Caco-2 (cell line): ENCODE measurements around the gene PDE10A. TPM values are rescaled to one million over a fixed set of nuclear protein-coding genes. Genes with fewer than 3 reads are reported as not detected.

Source experiments
- BruUV-seq: library from RNA; stranded (reverse); fragments of 400-500 nt; replicated peaks from 2 replicates; lab custom pipeline; 2021; lab: Mats Ljungman, UMichigan
- CTCF ChIA-PET: fragments of 300-600 bp; sonication (Branson Sonifier 250); formaldehyde crosslinking; loops from one replicate; lab custom pipeline; 2022; ENCODE audit warnings: antibody characterized with exemption; lab: Charles Lee
- POLR2A ChIA-PET: fragments of 300-600 bp; sonication (Branson Sonifier 250); formaldehyde crosslinking; loops from one replicate; lab custom pipeline; 2022; ENCODE audit warnings: antibody characterized with exemption; lab: Charles Lee
- DNase-seq, 2 experiments: peaks; one replicate each; pipeline versions ENCODE4 v3.0.0 to v3.0.0-alpha.2; 2020 to 2022
- H3K27me3 ChIP-seq: replicated peaks from 2 replicates; pipeline ENCODE4 v1.6.0; 2011; ENCODE audit warnings: low read length; ENCODE audit not compliant: control insufficient read depth, insufficient read depth
- H3K36me3 ChIP-seq: 2 replicates; pipeline ENCODE4 v1.5.1; 2011; ENCODE audit warnings: low read length; ENCODE audit not compliant: control insufficient read depth, insufficient read depth
- H3K4me1 ChIP-seq: fragments of 250-450 bp; sonication (Bioruptor Pico); 2 replicates; pipeline ENCODE4 v1.5.1; 2020; ENCODE audit warnings: mild to moderate bottlenecking
- H3K4me3 ChIP-seq: 2 replicates; pipeline ENCODE4 v1.5.1; 2011; ENCODE audit warnings: low read depth, mild to moderate bottlenecking, control low read depth, low read length
- H3K9me3 ChIP-seq: fragments of 250-450 bp; sonication (Bioruptor Pico); 2 replicates; pipeline ENCODE4 v1.5.1; 2020; ENCODE audit warnings: mild to moderate bottlenecking, moderate library complexity
- H3K27ac Mint-ChIP-seq: one replicate; pipeline ENCODE4 v1.8.0; 2022; ENCODE audit warnings: mixed read lengths; ENCODE audit not compliant: unreplicated experiment
- H3K27me3 Mint-ChIP-seq: one replicate; pipeline ENCODE4 v1.8.0; 2022; ENCODE audit warnings: mixed read lengths; ENCODE audit not compliant: insufficient read depth, unreplicated experiment
- H3K36me3 Mint-ChIP-seq: one replicate; pipeline ENCODE4 v1.8.0; 2022; ENCODE audit warnings: mild to moderate bottlenecking, mixed read lengths; ENCODE audit not compliant: insufficient read depth, unreplicated experiment
- H3K4me1 Mint-ChIP-seq: one replicate; pipeline ENCODE4 v1.8.0; 2022; ENCODE audit warnings: low read depth, mixed read lengths; ENCODE audit not compliant: unreplicated experiment
- H3K4me3 Mint-ChIP-seq: one replicate; pipeline ENCODE4 v1.8.0; 2022; ENCODE audit warnings: mild to moderate bottlenecking, moderate library complexity, mixed read lengths; ENCODE audit not compliant: unreplicated experiment
- H3K9me3 Mint-ChIP-seq: one replicate; pipeline ENCODE4 v1.8.0; 2022; ENCODE audit warnings: mixed read lengths; ENCODE audit not compliant: unreplicated experiment
- intact Hi-C: fragments of 100-400 bp; cut with micrococcal nuclease; formaldehyde crosslinking; loops from one replicate; pipeline ENCODE4 v1.10.0; 2022; ENCODE audit not compliant: unreplicated experiment
- total RNA-seq: library from RNA; stranded (reverse); gene quantifications from 2 replicates; pipeline ENCODE4 v1.2.3, GENCODE V29; 2022
- TF ChIP-seq, protein P1 (sequence below), 2 experiments: fragments of 200-600 bp in 1 of 2; IDR thresholded peaks; 1 replicate in 1 of 2; 2 replicates in 1 of 2; pipeline versions ENCODE4 v1.5.1 to v1.8.0; 2011 to 2022; ENCODE audit warnings: antibody characterized with exemption in 1 of 2, control low read depth in 1 of 2, inconsistent platforms in 1 of 2, low read depth in 1 of 2, low read length in 1 of 2, mild to moderate bottlenecking in 1 of 2, moderate library complexity in 1 of 2; ENCODE audit not compliant: insufficient read depth in 1 of 2, severe bottlenecking in 1 of 2, unreplicated experiment in 1 of 2

The PDE10A gene
- total RNA-seq, 1 experiment from 2014 or later = 3.4 TPM

DNA sequence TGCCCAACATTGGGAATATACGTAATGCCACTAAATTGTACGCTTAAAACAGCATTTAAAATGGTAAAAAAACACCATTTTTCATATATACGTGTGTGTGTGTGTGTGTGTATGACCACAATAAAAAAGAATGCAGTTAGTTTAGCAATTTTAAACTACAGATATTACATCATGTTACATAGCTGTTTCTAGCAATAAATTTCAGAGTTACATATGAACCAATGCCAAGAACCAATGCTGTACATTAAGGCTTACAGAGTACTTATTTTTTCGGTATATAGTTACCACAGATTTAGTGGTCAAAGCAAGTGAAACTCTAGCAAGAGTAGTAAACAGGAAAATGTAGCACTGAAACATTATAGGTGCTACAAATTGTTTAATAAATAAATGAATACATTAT, 119.3 kb downstream of the PDE10A start:
- Histone ChIP-seq H3K4me1 (peaks cover 8% of the 10 kb centered on the region), H3K4me3 (no peak overlapping the region), H3K27me3 (no peaks in the 10 kb centered on the region), H3K36me3 (no peaks in the 10 kb centered on the region), H3K9me3 (no peaks in the 10 kb centered on the region)
- Mint-ChIP-seq H3K36me3 (no peaks in the 10 kb centered on the region), H3K4me1 (no peaks in the 10 kb centered on the region), H3K4me3 (no peak overlapping the region), H3K9me3 (no peaks in the 10 kb centered on the region), H3K27me3 (no peaks in the 10 kb centered on the region), H3K27ac (no peak overlapping the region)
- ChIA-PET POLR2A (no interaction called here), CTCF (no interaction called here)
- no TSS peak for BruUV-seq
- TF ChIP-seq, protein P1, sequence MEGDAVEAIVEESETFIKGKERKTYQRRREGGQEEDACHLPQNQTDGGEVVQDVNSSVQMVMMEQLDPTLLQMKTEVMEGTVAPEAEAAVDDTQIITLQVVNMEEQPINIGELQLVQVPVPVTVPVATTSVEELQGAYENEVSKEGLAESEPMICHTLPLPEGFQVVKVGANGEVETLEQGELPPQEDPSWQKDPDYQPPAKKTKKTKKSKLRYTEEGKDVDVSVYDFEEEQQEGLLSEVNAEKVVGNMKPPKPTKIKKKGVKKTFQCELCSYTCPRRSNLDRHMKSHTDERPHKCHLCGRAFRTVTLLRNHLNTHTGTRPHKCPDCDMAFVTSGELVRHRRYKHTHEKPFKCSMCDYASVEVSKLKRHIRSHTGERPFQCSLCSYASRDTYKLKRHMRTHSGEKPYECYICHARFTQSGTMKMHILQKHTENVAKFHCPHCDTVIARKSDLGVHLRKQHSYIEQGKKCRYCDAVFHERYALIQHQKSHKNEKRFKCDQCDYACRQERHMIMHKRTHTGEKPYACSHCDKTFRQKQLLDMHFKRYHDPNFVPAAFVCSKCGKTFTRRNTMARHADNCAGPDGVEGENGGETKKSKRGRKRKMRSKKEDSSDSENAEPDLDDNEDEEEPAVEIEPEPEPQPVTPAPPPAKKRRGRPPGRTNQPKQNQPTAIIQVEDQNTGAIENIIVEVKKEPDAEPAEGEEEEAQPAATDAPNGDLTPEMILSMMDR (IDR thresholded peaks at IDR 0.05; ENCODE audit: insufficient read depth in 1 of 2, low read depth in 1 of 2, low read length in 1 of 2, severe bottlenecking in 1 of 2, unreplicated experiment in 1 of 2) = no peak
- intact Hi-C loops = no loop called here
- DNase-seq = no peak

DNA sequence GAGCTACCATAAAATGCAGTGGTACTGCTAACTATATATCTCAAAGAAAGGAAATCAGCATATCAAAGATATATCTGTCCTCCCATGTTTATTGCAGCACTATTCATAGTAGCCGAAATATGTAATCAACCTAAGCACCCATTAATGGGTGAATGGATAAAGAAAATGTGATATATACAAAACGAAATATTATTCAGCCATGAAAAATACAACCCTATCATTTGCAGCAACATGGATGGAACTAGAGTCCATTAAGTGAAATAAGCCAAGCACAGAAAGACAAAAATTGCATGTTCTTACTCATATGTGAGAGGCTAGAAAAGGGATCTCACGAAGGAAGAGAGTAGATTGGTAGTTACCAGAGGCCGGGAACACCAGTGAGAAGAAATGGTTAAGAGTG, 126.1 kb downstream of the PDE10A start:
- Mint-ChIP-seq H3K36me3 (no peaks in the 10 kb centered on the region), H3K27me3 (no peaks in the 10 kb centered on the region), H3K4me3 (no peak overlapping the region), H3K27ac (no peak overlapping the region), H3K9me3 (no peaks in the 10 kb centered on the region), H3K4me1 (no peaks in the 10 kb centered on the region)
- DNase-seq = no peak
- Histone ChIP-seq H3K36me3 (no peaks in the 10 kb centered on the region), H3K4me1 (no peaks in the 10 kb centered on the region), H3K9me3 (no peaks in the 10 kb centered on the region), H3K4me3 (no peak overlapping the region), H3K27me3 (no peaks in the 10 kb centered on the region)
- TF ChIP-seq, protein P1 (IDR thresholded peaks at IDR 0.05; ENCODE audit: insufficient read depth in 1 of 2, low read depth in 1 of 2, low read length in 1 of 2, severe bottlenecking in 1 of 2, unreplicated experiment in 1 of 2) = no peak
- POLR2A ChIA-PET = no interaction called here
- CTCF ChIA-PET = no interaction called here
- intact Hi-C loops = no loop called here
- BruUV-seq = no TSS peak

DNA sequence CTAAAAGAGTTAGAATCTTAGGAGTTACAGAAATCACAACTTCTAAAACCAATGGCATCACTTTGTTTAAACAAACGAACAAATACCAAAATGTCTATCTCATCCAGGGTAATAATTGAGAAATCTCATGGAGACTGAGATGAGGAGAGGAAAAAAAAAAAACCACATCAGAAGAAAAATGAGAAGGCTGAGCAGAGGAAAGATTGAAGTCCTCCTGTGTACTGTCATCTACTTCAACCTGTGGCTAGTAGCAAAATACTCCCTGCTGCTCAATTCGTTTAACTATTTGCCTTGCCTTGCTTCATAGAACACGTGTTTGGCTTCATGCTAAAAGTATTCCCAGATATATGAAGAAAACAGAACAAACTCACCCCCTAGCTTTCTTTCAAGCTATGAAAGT, 143.7 kb downstream of the PDE10A start:
- no peaks in the 10 kb centered on the region for H3K27me3 Mint-ChIP-seq
- H3K36me3 ChIP-seq = no peaks in the 10 kb centered on the region
- H3K4me3 ChIP-seq = no peak overlapping the region
- H3K36me3 Mint-ChIP-seq = no peaks in the 10 kb centered on the region
- ChIA-PET POLR2A (no interaction called here), CTCF (no interaction called here)
- H3K4me1 Mint-ChIP-seq = peaks cover 7% of the 10 kb centered on the region
- no peak overlapping the region for H3K4me3 Mint-ChIP-seq
- no peak for DNase-seq
- no peak overlapping the region for H3K27ac Mint-ChIP-seq
- H3K4me1 ChIP-seq = peaks cover 9% of the 10 kb centered on the region; the same call in 1 of the 2 replicates
- peaks cover 10% of the 10 kb centered on the region for H3K9me3 Mint-ChIP-seq
- no peaks in the 10 kb centered on the region for H3K27me3 ChIP-seq
- TF ChIP-seq, protein P1 (IDR thresholded peaks at IDR 0.05; ENCODE audit: insufficient read depth in 1 of 2, low read depth in 1 of 2, low read length in 1 of 2, severe bottlenecking in 1 of 2, unreplicated experiment in 1 of 2) = no peak
- BruUV-seq = no TSS peak
- no peaks in the 10 kb centered on the region for H3K9me3 ChIP-seq
- intact Hi-C loops = no loop called here
